Activated CD4-positive, CD25-positive, alpha-beta regulatory T cell (primary cell): ENCODE measurements around the gene PTPN6.
A peak's percentile ranks its signal among the peaks of the same experiment; 100 is the strongest.

ENCODE experiments used
- DNase-seq, 4 experiments: peaks; one replicate each; lab custom pipeline; 2025; lab: John Stamatoyannopoulos, UW

The PTPN6 gene

GRCh38 chr12:6923003-6923732 is 28.0 kb upstream of the PTPN6 start:
- DNase-seq: no peak

GRCh38 chr12:6923851-6924250 is 27.3 kb upstream of the PTPN6 start:
- no peak for DNase-seq

- no peak for DNase-seq
These were observed 26.0 kb upstream of the PTPN6 start for GRCh38 chr12:6925239-6925539.

GRCh38 chr12:6925540-6926279 is 25.4 kb upstream of the PTPN6 start:
- no peak for DNase-seq

- peak in 2 of 4 experiments; percentile 20 to 30 for DNase-seq
These were observed 23.7 kb upstream of the PTPN6 start, which contains the start of gene ATN1 for GRCh38 chr12:6927379-6928021. Gene ATN1 (plus strand): TSS chr12:6927959. CDS start chr12:6934002, 6,043 bp downstream.

- DNase-seq: no peak
These were observed 23.0 kb upstream of the PTPN6 start for GRCh38 chr12:6928022-6928702.

GRCh38 chr12:6928703-6929407 is 22.3 kb upstream of the PTPN6 start:
- DNase-seq: no peak

- DNase-seq: no peak
These were observed 21.4 kb upstream of the PTPN6 start for GRCh38 chr12:6929466-6930452.

GRCh38 chr12:6932766-6933165 is 18.4 kb upstream of the PTPN6 start:
- DNase-seq: no peak

- DNase-seq: no peak
These were observed 17.0 kb upstream of the PTPN6 start for GRCh38 chr12:6934110-6934509.

- DNase-seq: no peak
These were observed 15.6 kb upstream of the PTPN6 start for GRCh38 chr12:6935371-6936193.

- no peak for DNase-seq
These were observed 14.9 kb upstream of the PTPN6 start for GRCh38 chr12:6936194-6936635.

- no peak for DNase-seq
These were observed 14.3 kb upstream of the PTPN6 start for GRCh38 chr12:6936636-6937480.

- peak; percentile 70 to 86 (median 82) for DNase-seq
These were observed 13.4 kb upstream of the PTPN6 start for GRCh38 chr12:6937481-6938352.

- no peak for DNase-seq
These were observed 12.6 kb upstream of the PTPN6 start for GRCh38 chr12:6938353-6939190.

- DNase-seq: no peak
These were observed 12.0 kb upstream of the PTPN6 start for GRCh38 chr12:6939191-6939540.

- DNase-seq: no peak
These were observed 9.9 kb upstream of the PTPN6 start for GRCh38 chr12:6941267-6941666.
